ENCODE measurements around the gene TPSG1.

- no peak for TF ChIP-seq POLR2AphosphoS5 (IDR thresholded peaks at IDR 0.05; ENCODE audit: low read depth, low read length)
- TF ChIP-seq TAF1 (IDR thresholded peaks at IDR 0.05; ENCODE audit: borderline replicate concordance, low read depth, low read length), result no peak
Measured at GRCh38 chr16:1171854-1172428, 53.1 kb downstream of the TPSG1 start.

All from GM12892 (cell line).